RWPE1 (cell line): ENCODE measurements around the gene PANK1.

ENCODE experiments used
- CTCF ChIA-PET: fragments of 350-600 bp; sonication (Branson Sonifier 250); formaldehyde crosslinking; extraction: SDS; loops from one replicate; lab custom pipeline; 2021; lab: Yijun Ruan, JAX
- POLR2A ChIA-PET: fragments of 400-600 bp; formaldehyde crosslinking; extraction: SDS; loops from one replicate; lab custom pipeline; 2020; ENCODE audit warnings: antibody characterized with exemption; ENCODE audit not compliant: low non-redundant PET; lab: Yijun Ruan, JAX
- DNase-seq: peaks from one replicate; pipeline ENCODE4 v3.0.0; 2012; ENCODE audit warnings: low spot score
- H3K27ac ChIP-seq: fragments of 450-650 bp; 2 replicates; pipeline ENCODE4 v1.5.1; 2017
- CTCF ChIP-seq: fragments of 450-650 bp; conservative IDR thresholded peaks from 2 replicates; pipeline ENCODE4 v1.5.1; 2017; ENCODE audit warnings: low read depth, mild to moderate bottlenecking

Gene PANK1

GRCh38 chr10:89666138-89666537, 21.1 kb upstream of the PANK1 start:
- POLR2A ChIA-PET: no interaction called here
- no peak for DNase-seq
- no peak for TF ChIP-seq CTCF
- no peak overlapping the region for H3K27ac ChIP-seq
- CTCF ChIA-PET: interaction anchor here (0.6 kb wide), 1 partner anchor 392 kb away, joined by 3 read pairs; no protein-coding TSS in a partner anchor

GRCh38 chr10:89665302-89665701, 20.3 kb upstream of the PANK1 start:
- no peak overlapping the region for H3K27ac ChIP-seq
- TF ChIP-seq CTCF: peak; percentile 27; the same call in 1 of the 2 replicates
- CTCF ChIA-PET: interaction anchor here (0.6 to 1.0 kb wide), 5 partner anchors 19 to 393 kb away, joined by 3 to 5 read pairs (median 4); no protein-coding TSS in a partner anchor
- POLR2A ChIA-PET: interaction anchor here (1.5 kb wide), 1 partner anchor 22 kb away, joined by 5 read pairs; no protein-coding TSS in a partner anchor
- DNase-seq: peak; percentile 51

GRCh38 chr10:89664203-89664602, 19.2 kb upstream of the PANK1 start:
- POLR2A ChIA-PET: interaction anchor here (1.5 kb wide), 1 partner anchor 20 kb away, joined by 5 read pairs; no protein-coding TSS in a partner anchor
- CTCF ChIA-PET: interaction anchor here (0.6 kb wide), 1 partner anchor 10 kb away, joined by 3 read pairs; no protein-coding TSS in a partner anchor
- no peak for DNase-seq
- TF ChIP-seq CTCF: no peak
- H3K27ac ChIP-seq: no peak overlapping the region

GRCh38 chr10:89663144-89663543, 18.1 kb upstream of the PANK1 start:
- no peak for TF ChIP-seq CTCF
- no peak for DNase-seq
- CTCF ChIA-PET: interaction anchor here (0.6 to 1.1 kb wide), 2 partner anchors 20 to 21 kb away, joined by 3 read pairs; no protein-coding TSS in a partner anchor
- H3K27ac ChIP-seq: no peak overlapping the region
- POLR2A ChIA-PET: no interaction called here

- ChIA-PET POLR2A (no interaction called here), CTCF (interaction anchor here (0.6 to 1.1 kb wide), 2 partner anchors 21 to 22 kb away, joined by 3 read pairs; no protein-coding TSS in a partner anchor)
- H3K27ac ChIP-seq: no peak overlapping the region
Observed at GRCh38 chr10:89662596-89662995, 17.6 kb upstream of the PANK1 start.

More at GRCh38 chr10:89662596-89662995, 17.6 kb upstream of the PANK1 start:
- DNase-seq: no peak
- no peak for TF ChIP-seq CTCF
